A375 (cell line): Measurements from ENCODE around the gene BRCA2. TPM values are rescaled to one million over a fixed set of nuclear protein-coding genes. Genes with fewer than 3 reads are reported as not detected.

Experiments
- small RNA-seq: library from RNA; depleted of rRNA; stranded (forward); fragments of <200 nt; gene quantifications from one replicate; pipeline ENCODE3, GENCODE V24; 2014
- total RNA-seq: library from RNA; depleted of rRNA; stranded (reverse); fragments of >200 nt; shearing (Covaris generic); gene quantifications from 2 replicates; pipeline ENCODE4 v1.2.3, GENCODE V29; 2014; rRNA removed

Gene BRCA2
- 9.0 and 10.3 TPM in 2 replicates for total RNA-seq

GRCh38 chr13:32315238-32316027, at the start of gene BRCA2, which contains the start of gene ZAR1L:
BRCA2 (plus strand) TSS chr13:32315508; CDS start chr13:32316461, 953 bp downstream.
ZAR1L (minus strand) TSS chr13:32315363; CDS start chr13:32311925, 3,438 bp downstream.

GRCh38 chr13:32427852-32428580, 112.7 kb downstream of the BRCA2 start, which contains the start of gene N4BP2L1:
N4BP2L1 (minus strand) TSS chr13:32428130; CDS start chr13:32428082, 48 bp downstream.

Small RNA genes lying within 50 kb of the gene (small RNA-seq; reads per million reads assigned to genes)
- not detected for gene RF00190

Other genes with a start within 250 kb of the BRCA2 start
- not detected in 2 replicates for gene ZAR1L, start 145 bp upstream of the BRCA2 start, total RNA-seq
- 1.6 and 2.8 TPM in 2 replicates for gene N4BP2L1, start 112.6 kb downstream of the BRCA2 start, total RNA-seq
- gene N4BP2L2, start 223.3 kb downstream of the BRCA2 start, total RNA-seq: 63.9 and 69.9 TPM in 2 replicates